HepG2 (cell line): ENCODE results near the gene UBAP2L. TPM values are rescaled to one million over a fixed set of nuclear protein-coding genes. Genes with fewer than 3 reads are reported as not detected.

ENCODE experiments used
- AKAP8 ChIP-seq: sonication (generic); formaldehyde crosslinking; IDR thresholded peaks from 2 replicates; pipeline ENCODE4 v1.5.1; 2020; ENCODE audit warnings: mild to moderate bottlenecking, missing genetic modification reagents
- ARID5B ChIP-seq: IDR thresholded peaks from 2 replicates; pipeline ENCODE4 v1.4.0; 2020; ENCODE audit warnings: mild to moderate bottlenecking, missing genetic modification reagents
- FOXC1 ChIP-seq: sonication (generic); formaldehyde crosslinking; IDR thresholded peaks from 2 replicates; pipeline ENCODE4 v1.8.0; 2022; ENCODE audit warnings: mild to moderate bottlenecking, missing genetic modification reagents, borderline replicate concordance
- GATAD2A ChIP-seq: IDR thresholded peaks from 2 replicates; pipeline ENCODE4 v1.6.1; 2016
- SETDB1 ChIP-seq: sonication (generic); formaldehyde crosslinking; IDR thresholded peaks from 2 replicates; pipeline ENCODE4 v1.5.1; 2020; ENCODE audit warnings: missing genetic modification reagents, mild to moderate bottlenecking, borderline replicate concordance
- SIN3B ChIP-seq: fragments of 150-350 bp; IDR thresholded peaks from 2 replicates; pipeline ENCODE4 v1.6.1; 2014; ENCODE audit warnings: low read length
- ZMYM4 ChIP-seq: sonication (generic); formaldehyde crosslinking; IDR thresholded peaks from 2 replicates; pipeline ENCODE4 v1.8.1; 2023; ENCODE audit warnings: mild to moderate bottlenecking, missing genetic modification reagents
- ZNF318 ChIP-seq: sonication (generic); formaldehyde crosslinking; IDR thresholded peaks from 2 replicates; pipeline ENCODE4 v1.4.0; 2020; ENCODE audit warnings: mild to moderate bottlenecking, missing genetic modification reagents
- ZNF460 ChIP-seq: sonication (generic); formaldehyde crosslinking; IDR thresholded peaks from 2 replicates; pipeline ENCODE4 v1.5.1; 2020; ENCODE audit warnings: missing genetic modification reagents, mild to moderate bottlenecking, borderline replicate concordance
- ZNF770 ChIP-seq: sonication (generic); formaldehyde crosslinking; IDR thresholded peaks from 2 replicates; pipeline ENCODE4 v1.5.0; 2020; ENCODE audit warnings: mild to moderate bottlenecking, missing genetic modification reagents
- polyA plus RNA-seq, 8 experiments: library from polyadenylated mRNA; depleted of rRNA in 3 of 8; stranded (reverse) in 7 of 8; unstranded in 1 of 8; fragments of >200 nt; fragmentation: Illumina TruSeq in 4 of 8; extraction: Trizol in 4 of 8; gene quantifications; 2 replicates each; pipeline versions ENCODE4 v1.2.1 to v1.2.3, GENCODE V29; 2011 to 2016; ENCODE audit warnings: low read depth in 4 of 8, missing spikeins in 1 of 8, mixed read lengths in 1 of 8; ENCODE audit not compliant: insufficient read depth in 1 of 8
- total RNA-seq, 5 experiments: library from RNA; depleted of rRNA; stranded (reverse); fragments of >200 nt; fragmentation: Illumina TruSeq; extraction: Trizol; gene quantifications; 2 replicates each; pipeline ENCODE4 v1.2.3, GENCODE V29; 2016; ENCODE audit warnings: low read depth in 1 of 5

Gene UBAP2L
- total and polyA plus RNA-seq, 2 of the 13 experiments (the other 11 are each of a cell fraction or from before 2014, with no cell fraction given), result 74.2 to 159 TPM

- 0 out of 2 replicates have a peak, but pooled peaks have one; percentile 21 for TF ChIP-seq ZNF770 (CRISPR knock-in tag)
- no peak for TF ChIP-seq ZNF318 (CRISPR knock-in tag)
- peak; percentile 21; the same call in 1 of the 2 replicates for TF ChIP-seq ZNF460
- no peak for TF ChIP-seq AKAP8 (CRISPR knock-in tag)
- no peak for TF ChIP-seq SIN3B
- TF ChIP-seq ZMYM4 (CRISPR knock-in tag), result peak; percentile 52; the same call in 1 of the 2 replicates
- TF ChIP-seq SETDB1, result no peak
- TF ChIP-seq GATAD2A (CRISPR knock-in tag), result peak; percentile 32; the same call in 1 of the 2 replicates
- TF ChIP-seq ARID5B (CRISPR knock-in tag), result 0 out of 2 replicates have a peak, but pooled peaks have one; percentile 31
- TF ChIP-seq FOXC1 (CRISPR knock-in tag), result 0 out of 2 replicates have a peak, but pooled peaks have one; percentile 28
Measured at GRCh38 chr1:154178911-154179811, 41.6 kb upstream of the UBAP2L start (continued).
